ENCODE results near the gene GPR37. TPM values are rescaled to one million over a fixed set of nuclear protein-coding genes. Genes with fewer than 3 reads are reported as not detected.

GPR37 gene
- total RNA-seq, 4 donors from 2014 or later: 2.5 to 14.7 (median 11.2) TPM

GRCh38 chr7:124761164-124761715 lies 4.4 kb downstream of the GPR37 start:
- H3K27me3 ChIP-seq: peaks cover 27% of the 10 kb centered on the region
- TF ChIP-seq POLR2AphosphoS5 (IDR thresholded peaks at IDR 0.05) (no peak), POLR2A (IDR thresholded peaks at IDR 0.05) (no peak), CTCF (IDR thresholded peaks at IDR 0.05) (no peak), EP300 (IDR thresholded peaks at IDR 0.05) (no peak)
- H3K9me3 ChIP-seq: no peaks in the 10 kb centered on the region
- ATAC-seq: no peak
- H3K27ac ChIP-seq: no peak overlapping the region
- 80 to 86% methylated on average over 2 of the region's 2 CpGs for WGBS, 2 donors (ENCODE audit: low coverage in 1 of 2)
- H3K36me3 ChIP-seq: no peaks in the 10 kb centered on the region
- H3K4me1 ChIP-seq: peaks cover 0 to 36% (median 0%) of the 10 kb centered on the region in 3 donors
- no peak overlapping the region for H3K4me3 ChIP-seq

- no peaks in the 10 kb centered on the region for H3K9me3 ChIP-seq
- no peak overlapping the region for H3K27ac ChIP-seq
- no peak for TF ChIP-seq POLR2A (IDR thresholded peaks at IDR 0.05)
- no peak for TF ChIP-seq POLR2AphosphoS5 (IDR thresholded peaks at IDR 0.05)
- no peak for TF ChIP-seq CTCF (IDR thresholded peaks at IDR 0.05)
- TF ChIP-seq EP300 (IDR thresholded peaks at IDR 0.05): no peak
- no peak overlapping the region for H3K4me3 ChIP-seq
- peaks cover 0 to 8% (median 0%) of the 10 kb centered on the region in 3 donors for H3K4me1 ChIP-seq
- no peaks in the 10 kb centered on the region for H3K36me3 ChIP-seq
- H3K27me3 ChIP-seq: no peaks in the 10 kb centered on the region
- no peak for ATAC-seq
- 32 to 39% methylated on average over 2 of the region's 2 CpGs for WGBS, 2 donors (ENCODE audit: low coverage in 1 of 2)
Observed at GRCh38 chr7:124758327-124758726, 7.3 kb downstream of the GPR37 start.

GRCh38 chr7:124754576-124755268 lies 10.9 kb downstream of the GPR37 start:
- WGBS, 2 donors (ENCODE audit: low coverage in 1 of 2): 67% methylated on average over 1 of the region's 1 CpG; no CpG with 5 or more reads in 1 of the 2 donors
- Histone ChIP-seq H3K36me3 (no peaks in the 10 kb centered on the region), H3K27me3 (no peaks in the 10 kb centered on the region), H3K4me3 (no peak overlapping the region), H3K4me1 (no peaks in the 10 kb centered on the region), H3K9me3 (no peaks in the 10 kb centered on the region), H3K27ac (no peak overlapping the region)
- no peak for ATAC-seq
- TF ChIP-seq EP300 (IDR thresholded peaks at IDR 0.05) (no peak), POLR2AphosphoS5 (IDR thresholded peaks at IDR 0.05) (no peak), POLR2A (IDR thresholded peaks at IDR 0.05) (no peak), CTCF (IDR thresholded peaks at IDR 0.05) (no peak)

GRCh38 chr7:124752310-124752709 lies 13.3 kb downstream of the GPR37 start:
- no peak for ATAC-seq
- H3K27me3 ChIP-seq: no peaks in the 10 kb centered on the region
- H3K4me3 ChIP-seq: no peak overlapping the region
- peaks cover 0 to 8% (median 0%) of the 10 kb centered on the region in 3 donors for H3K4me1 ChIP-seq
- H3K9me3 ChIP-seq: no peaks in the 10 kb centered on the region
- no peaks in the 10 kb centered on the region for H3K36me3 ChIP-seq
- H3K27ac ChIP-seq: no peak overlapping the region
- 14% methylated on average over 1 of the region's 1 CpG; no CpG with 5 or more reads in 1 of the 2 donors for WGBS, 2 donors (ENCODE audit: low coverage in 1 of 2)
- TF ChIP-seq POLR2AphosphoS5 (IDR thresholded peaks at IDR 0.05): no peak
- no peak for TF ChIP-seq EP300 (IDR thresholded peaks at IDR 0.05)
- no peak for TF ChIP-seq CTCF (IDR thresholded peaks at IDR 0.05)
- no peak for TF ChIP-seq POLR2A (IDR thresholded peaks at IDR 0.05)

- ATAC-seq: no peak
- H3K27ac ChIP-seq: no peak overlapping the region
- H3K27me3 ChIP-seq: no peaks in the 10 kb centered on the region
- WGBS, 2 donors (ENCODE audit: low coverage in 1 of 2): 69 to 78% methylated on average over 2 of the region's 2 CpGs
- no peaks in the 10 kb centered on the region for H3K9me3 ChIP-seq
- TF ChIP-seq EP300 (IDR thresholded peaks at IDR 0.05) (no peak), POLR2AphosphoS5 (IDR thresholded peaks at IDR 0.05) (no peak), CTCF (IDR thresholded peaks at IDR 0.05) (no peak), POLR2A (IDR thresholded peaks at IDR 0.05) (no peak)
- H3K4me3 ChIP-seq: no peak overlapping the region
- peaks cover 0 to 8% (median 0%) of the 10 kb centered on the region in 3 donors for H3K4me1 ChIP-seq
- no peaks in the 10 kb centered on the region for H3K36me3 ChIP-seq
Observed at GRCh38 chr7:124751027-124751426, 14.6 kb downstream of the GPR37 start.

Data from gastroesophageal sphincter (tissue), 4 donors.